NT2/D1 (cell line): ENCODE measurements around the gene FUT2.

Source experiments
- SUZ12 ChIP-seq: IDR thresholded peaks from 2 replicates; pipeline ENCODE4 v1.6.1; 2011; ENCODE audit not compliant: insufficient read length, insufficient read depth; ENCODE audit errors: extremely low read depth
- YY1 ChIP-seq: IDR thresholded peaks from 2 replicates; pipeline ENCODE4 v1.6.1; 2011; ENCODE audit not compliant: insufficient read length, insufficient read depth
- ZNF274 ChIP-seq: IDR thresholded peaks from 2 replicates; pipeline ENCODE4 v1.6.1; 2011; ENCODE audit warnings: mild to moderate bottlenecking, low read depth, low read length

GRCh38 chr19:48715681-48716171, 20.0 kb downstream of the FUT2 start:
- TF ChIP-seq YY1 (no peak), SUZ12 (no peak), ZNF274 (no peak)
